Measurements from ENCODE around the gene CCDC127. TPM values are rescaled to one million over a fixed set of nuclear protein-coding genes. Genes with fewer than 3 reads are reported as not detected.
"Not testable (repeated sequence)": the region's sequence is repeated elsewhere in the genome, so short reads cannot be mapped to it uniquely, and the experiment has no call there.

Gene CCDC127
- total RNA-seq, 1 donor from 2014 or later: 1.6 TPM

DNA sequence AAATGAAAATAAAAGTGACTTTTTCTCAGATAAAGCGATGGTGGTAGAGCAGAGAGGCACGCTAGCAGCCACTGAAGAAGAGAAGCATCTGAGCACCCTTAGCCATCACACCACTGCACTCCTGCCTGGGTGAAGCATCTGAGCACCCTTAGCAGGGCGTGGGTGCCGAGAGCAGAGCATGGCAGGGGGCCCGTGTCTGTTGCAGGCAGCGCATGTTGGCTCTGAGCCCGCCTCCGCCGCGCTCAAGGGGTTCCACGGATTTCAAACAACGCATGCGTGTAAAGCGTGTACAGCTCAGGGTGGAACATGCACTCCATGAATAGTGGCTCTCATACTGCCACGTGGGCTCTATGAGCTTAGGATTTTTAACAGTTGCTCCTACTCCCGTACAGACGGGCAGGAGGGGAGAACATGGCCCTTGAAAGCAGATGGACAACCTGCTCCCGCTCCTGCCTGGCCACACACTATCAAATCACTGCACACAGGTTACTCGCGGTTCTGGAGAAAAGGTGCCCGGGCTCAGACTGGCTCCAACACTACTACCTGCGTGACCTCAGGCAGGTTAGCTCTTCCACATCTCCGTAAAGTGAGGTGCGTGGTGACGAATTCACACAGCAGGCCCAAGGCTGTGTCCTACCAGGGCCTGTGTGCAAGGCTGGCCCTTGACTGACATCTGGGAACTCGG lies 14.6 kb downstream of the CCDC127 start:
- no peak for ATAC-seq

GRCh38 chr5:201672-202071 lies 16.3 kb downstream of the CCDC127 start:
- ATAC-seq: no peak

DNA sequence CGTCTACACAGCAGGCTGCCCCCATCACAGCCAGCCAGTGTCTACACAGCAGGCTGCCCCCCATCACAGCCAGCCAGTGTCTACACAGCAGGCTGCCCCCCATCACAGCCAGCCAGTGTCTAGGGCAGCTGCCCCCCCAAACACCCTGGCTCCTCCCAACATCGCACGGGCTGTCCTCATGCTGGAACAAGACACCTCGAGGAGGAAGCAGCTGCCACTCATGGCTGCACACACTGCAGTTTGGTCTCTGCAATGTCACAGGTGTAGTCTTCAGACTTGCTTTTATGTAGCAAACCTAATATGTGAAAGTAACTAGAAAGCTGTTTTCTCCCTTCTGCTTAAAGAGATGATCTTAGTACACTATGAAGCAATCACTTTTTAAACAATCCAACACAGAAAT lies 17.0 kb downstream of the CCDC127 start:
- ATAC-seq: no peak

DNA sequence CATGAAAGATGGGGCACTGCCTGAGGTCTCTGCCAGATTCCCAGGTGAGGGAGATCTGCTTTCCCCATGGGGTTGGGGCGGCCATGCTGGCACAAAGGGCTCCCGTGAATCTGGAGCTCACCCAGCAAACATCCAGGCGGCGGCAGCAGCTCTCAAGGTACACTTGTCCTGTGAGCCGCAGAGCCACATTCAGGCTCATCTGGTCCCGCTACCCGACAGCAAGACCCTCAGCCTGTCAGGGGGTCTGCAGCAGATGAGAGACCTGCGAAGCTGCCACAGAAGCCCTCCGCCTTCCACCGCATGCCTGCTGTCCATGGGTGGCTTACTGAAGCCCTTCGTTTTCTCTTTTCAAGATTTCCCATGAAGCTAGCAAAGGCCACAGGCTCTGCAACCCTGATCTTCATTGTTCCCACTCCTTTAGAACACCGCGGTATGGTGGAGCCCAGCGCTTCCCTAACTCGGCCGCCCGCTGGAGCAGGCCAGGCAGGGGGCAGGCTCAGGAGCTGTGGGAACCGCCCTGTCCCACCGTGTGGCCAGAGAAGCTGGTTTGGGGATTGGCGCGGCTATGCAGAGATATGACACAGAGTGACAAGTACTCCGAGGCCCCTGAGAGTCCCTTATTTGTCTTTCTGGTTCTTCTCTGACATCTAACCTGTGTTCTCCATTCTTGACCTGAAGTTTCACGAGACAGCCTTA lies 17.9 kb downstream of the CCDC127 start:
- no peak for ATAC-seq

DNA sequence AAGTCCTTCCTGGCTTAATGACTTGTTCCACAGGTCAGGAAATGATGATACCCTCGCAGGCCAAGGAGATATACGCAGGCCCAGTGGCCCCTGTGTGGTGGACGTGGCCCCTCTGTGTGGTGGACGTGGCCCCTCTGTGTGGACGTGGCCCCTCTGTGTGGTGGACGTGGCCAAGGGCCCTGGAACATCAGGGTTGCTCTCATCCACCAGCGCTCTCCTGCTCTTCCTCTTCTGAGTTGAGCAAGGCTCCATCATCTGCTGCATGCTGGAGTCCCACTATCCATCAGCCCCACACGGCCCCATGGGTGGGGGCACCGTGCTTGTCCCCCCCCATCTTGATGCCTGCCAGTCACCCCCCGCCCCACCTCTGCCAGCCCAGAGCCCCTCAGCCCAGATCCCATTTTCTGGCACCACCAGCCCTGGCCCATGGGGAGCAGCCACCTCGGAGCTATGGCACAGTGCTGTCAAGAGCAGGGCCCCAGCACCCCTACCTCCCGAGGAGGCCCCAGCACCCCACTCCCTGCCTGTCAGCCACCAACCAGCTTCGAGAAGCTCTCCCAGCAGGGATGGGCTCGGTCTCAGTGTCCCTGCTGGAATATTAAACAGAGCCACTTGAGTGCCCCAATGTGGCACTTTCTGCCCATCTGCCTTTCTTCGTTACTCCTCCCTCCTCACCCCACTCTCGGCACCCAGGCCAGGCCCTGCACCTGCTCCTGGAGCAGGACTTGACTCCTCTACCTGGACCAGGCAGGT lies 18.6 kb downstream of the CCDC127 start:
- no peak for ATAC-seq

DNA sequence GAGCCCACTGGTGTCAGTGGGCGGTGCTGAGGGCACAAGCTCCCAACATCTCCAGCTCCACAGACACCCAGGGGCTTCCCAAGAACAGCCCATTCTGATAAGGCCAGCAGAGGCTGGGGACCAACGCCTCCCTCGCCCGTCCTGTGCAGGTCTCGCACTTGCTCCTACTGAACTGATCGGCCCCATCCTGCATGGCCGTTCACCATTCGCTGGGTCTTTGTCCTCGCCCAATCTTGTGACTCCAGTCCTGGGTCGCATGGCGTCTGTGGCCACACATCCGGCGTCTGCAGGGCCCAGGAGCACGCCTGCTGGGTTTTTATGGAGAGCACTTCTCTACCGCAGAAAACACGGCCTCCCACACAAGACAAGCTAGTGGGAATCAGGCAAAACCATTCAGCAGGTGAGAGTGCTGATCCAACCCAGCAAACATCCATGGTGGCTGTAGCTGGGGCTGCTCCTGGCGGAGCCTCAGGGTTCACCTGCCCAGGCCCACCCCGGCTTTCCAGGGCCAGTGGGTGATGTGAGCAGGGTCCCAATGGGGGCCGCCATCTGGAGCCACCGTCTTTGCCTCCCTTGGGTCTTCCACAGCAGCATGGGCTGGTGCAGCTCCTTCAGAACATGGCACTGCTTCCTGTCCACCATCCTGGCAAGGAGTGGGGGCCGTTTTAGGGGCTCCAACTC lies 19.3 kb downstream of the CCDC127 start:
- no peak for ATAC-seq

GRCh38 chr5:197892-198489 lies 20.0 kb downstream of the CCDC127 start:
- ATAC-seq: no peak

DNA sequence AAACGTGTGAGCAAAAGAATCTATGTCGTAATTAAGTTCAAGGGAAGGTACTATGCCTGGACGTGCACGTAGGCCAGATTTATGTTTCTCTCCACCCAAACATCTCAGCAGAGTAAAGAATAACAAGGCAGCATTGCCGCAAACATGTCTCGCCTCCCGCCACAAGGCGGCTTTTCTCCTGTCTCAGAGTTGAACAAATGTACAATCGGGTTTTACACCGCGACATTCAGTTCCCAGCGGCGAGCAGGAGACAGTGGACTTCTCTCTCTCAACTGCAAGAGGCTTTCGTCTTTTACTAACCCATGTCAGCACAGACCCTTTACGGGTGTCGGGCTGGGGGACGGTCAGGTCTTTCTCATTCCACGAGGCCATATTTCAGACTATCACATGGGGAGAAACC lies 20.9 kb downstream of the CCDC127 start:
- not testable (repeated sequence) for ATAC-seq

GRCh38 chr5:196350-196749 lies 21.6 kb downstream of the CCDC127 start:
- ATAC-seq: peak; percentile 3

DNA sequence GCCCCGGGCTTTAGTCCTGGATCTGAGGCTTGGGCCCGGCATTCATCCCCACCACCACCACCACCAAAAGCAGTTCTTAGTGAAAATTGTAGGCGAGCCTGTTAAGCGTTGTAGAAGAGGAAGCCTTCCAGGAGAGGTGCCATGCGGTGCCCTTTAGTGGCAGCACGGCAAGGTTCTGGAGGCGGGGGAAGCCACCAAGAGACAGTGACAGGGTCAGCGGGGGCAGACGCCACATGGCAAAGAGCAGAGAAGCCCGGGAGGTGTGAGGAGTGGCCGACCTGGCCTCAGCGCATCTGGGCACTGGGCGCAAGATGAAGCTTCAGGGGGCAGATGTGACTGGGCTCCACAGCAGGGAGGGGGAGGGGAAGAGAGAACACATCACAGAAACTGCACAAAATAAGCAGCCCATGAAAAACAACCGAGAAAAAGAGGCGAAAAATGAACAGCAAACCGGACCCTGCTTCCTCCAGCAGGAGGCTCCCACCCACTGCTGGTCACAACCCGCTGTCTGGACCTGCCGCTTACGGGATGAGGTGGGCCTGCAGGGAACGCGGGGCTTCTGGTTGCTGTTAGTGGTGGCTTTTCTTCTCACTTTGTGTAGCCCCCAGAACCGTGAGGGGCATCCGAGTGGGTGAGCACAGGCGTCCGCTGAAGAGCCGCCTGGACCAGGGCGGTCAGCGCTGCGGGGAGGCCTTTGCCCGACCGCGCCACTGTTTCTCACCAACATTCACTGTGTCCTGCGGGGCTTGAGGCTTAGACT lies 22.4 kb downstream of the CCDC127 start:
- ATAC-seq: no peak

DNA sequence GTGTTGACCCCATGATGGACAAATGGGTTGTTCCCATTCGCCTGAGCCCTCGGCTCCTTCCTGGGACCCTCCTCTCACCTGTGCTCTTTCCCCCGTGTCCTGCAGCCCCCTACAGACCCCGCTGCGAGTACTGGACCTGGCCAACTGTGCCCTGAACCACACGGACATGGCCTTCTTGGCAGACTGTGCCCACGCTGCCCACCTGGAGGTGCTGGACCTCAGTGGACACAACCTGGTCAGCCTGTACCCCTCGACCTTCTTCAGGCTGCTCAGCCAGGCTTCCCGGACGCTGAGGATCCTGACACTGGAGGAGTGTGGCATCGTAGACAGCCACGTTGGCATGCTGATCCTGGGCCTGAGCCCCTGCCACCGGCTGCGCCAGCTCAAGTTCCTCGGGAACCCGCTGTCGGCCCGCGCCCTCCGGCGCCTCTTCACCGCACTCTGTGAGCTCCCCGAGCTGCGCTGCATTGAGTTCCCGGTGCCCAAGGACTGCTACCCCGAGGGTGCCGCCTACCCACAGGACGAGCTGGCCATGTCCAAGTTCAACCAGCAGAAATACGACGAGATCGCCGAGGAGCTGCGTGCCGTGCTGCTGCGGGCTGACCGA lies 23.2 kb downstream of the CCDC127 start:
- no peak for ATAC-seq

DNA sequence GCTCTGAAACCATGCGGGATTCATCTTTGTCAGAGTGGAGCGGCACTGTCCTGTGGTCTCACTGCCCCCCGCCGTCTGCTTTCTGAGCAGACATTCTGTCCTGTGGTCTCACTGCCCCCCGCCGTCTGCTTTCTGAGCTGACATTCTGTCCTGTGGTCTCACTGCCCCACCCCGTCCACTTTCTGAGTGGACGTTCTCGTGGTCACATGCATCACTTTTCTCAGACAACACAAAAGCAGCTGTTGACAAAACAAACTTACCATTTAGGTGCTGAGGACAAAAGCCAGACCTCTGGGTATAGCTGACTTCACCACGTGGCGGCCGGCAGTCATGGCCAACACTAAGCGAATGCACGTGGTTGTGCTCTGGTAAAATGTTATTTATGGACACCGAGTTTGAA lies 23.9 kb downstream of the CCDC127 start:
- ATAC-seq: no peak

DNA sequence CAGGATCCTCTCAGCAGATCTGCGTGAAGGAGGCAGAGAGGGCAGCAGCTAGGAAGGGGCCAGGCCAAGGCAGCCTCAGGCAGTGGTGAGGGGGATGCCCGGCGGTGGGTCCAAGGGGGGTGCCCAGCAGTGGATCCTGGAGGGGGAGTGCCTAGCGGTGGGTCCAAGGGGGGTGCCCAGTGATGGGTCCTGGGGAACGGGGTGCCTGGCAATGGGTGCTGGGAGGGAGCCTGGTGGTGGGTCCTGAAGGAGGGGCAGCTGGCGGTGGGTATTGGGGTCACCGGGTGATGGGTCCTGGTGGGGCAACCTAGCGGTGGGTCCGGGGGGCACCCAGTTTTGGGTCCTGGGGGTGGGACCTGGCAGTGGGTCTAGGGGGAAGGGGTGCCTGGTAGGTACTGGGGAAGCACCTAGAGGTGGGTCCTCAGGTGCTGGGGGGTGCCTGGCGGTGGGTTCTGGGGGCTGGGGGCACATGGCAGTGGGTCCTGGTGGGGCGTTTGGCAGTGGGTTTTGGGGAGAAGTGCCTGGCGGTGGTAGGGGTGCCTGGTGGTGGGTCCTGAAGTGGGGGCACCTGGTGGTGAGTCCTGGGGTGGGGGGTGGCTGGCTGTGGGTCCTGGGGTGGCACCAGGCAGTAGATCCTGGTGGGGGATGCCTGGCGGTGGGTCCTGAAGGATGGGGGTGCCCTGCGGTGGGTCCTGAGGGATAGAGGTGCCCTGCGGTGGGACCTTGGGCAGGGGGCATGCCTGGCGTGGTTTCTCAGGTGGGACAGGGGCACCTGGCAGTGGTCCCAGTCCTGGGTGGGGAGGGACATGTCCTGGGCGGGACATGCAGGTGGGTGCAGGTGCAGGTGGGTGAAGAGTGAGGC lies 24.8 kb downstream of the CCDC127 start:
- no peak for ATAC-seq

DNA sequence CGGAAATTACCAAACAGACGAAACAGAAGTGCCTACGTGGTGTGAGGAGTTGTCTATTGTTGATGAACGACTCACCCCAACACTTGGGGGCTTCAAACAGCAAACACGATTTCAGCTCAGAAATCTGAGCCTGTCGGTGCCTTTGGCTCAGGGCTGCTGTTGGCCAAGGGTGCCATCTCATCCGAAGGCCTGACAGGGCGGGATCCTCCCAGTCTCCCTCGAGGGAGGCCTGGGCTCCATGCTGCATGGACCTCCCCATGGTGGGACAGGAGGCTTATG lies 25.3 kb downstream of the CCDC127 start:
- ATAC-seq: no peak

GRCh38 chr5:191949-192690 lies 25.8 kb downstream of the CCDC127 start:
- no peak for ATAC-seq

- ATAC-seq: no peak
Measured at GRCh38 chr5:191036-191948, 26.7 kb downstream of the CCDC127 start, which contains the start of gene LRRC14B. TSS of gene LRRC14B (plus strand) at chr5:191495. CDS start at chr5:191539, 44 bp downstream.

- ATAC-seq: no peak
Measured at GRCh38 chr5:190366-191035, 27.5 kb downstream of the CCDC127 start.

DNA sequence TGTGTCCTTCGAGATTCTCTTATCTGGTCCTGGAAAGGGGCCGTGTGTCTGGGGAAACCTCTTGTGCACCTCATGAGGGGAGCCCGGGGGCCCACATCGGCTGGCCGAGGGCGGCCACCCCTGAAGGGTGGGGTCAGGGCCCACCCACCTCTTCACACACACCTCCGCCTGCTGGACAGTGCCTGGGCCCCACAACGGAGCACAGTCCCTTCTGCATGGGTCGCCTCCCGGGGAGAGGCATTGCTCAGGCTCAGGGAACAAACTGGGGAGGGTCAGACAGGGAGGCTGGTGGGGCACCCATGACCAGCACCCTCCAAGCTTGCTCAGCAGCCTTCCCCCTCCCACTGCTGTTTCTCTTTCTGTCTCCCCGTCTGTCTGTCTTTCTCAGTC lies 28.0 kb downstream of the CCDC127 start:
- ATAC-seq: no peak

All from esophagus mucosa (tissue), 1 donor.